OCI-LY1 (cell line): ENCODE results near the gene CACNA2D1.

ENCODE experiments used
- CTCF ChIP-seq: fragments of 200-600 bp; sonication (generic), shearing (Covaris generic); IDR thresholded peaks from 2 replicates; pipeline ENCODE4 v1.5.1; 2017; ENCODE audit warnings: mild to moderate bottlenecking, antibody characterized with exemption, low read length, moderate library complexity, mixed read lengths
- EZH2 ChIP-seq: fragments of 200-600 bp; sonication (generic), shearing (Covaris generic); IDR thresholded peaks from 2 replicates; pipeline ENCODE4 v1.8.0; 2017; ENCODE audit warnings: borderline replicate concordance, mixed run types, mild to moderate bottlenecking, antibody characterized with exemption, low read length, moderate library complexity, mixed read lengths

DNA sequence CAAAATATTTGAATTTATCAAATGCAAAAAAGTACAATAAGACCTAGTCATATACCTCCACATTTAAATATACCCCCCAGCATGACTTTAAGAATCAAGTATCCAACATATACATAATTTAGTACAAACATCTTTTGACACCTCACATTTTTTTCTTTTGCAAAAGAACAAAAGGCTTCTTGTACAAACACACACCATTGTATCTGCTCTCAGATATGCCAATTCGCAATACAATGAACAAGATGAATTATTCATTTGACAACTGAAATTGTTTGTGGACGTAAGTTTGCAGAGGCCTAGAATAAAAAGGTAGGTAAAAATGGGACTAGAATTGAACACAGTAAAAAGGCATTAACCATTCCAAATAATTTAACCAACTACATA lies 154.4 kb downstream of the CACNA2D1 start:
- TF ChIP-seq CTCF: no peak
- TF ChIP-seq EZH2: no peak
